Measurements from ENCODE around the gene GGA1. TPM values are rescaled to one million over a fixed set of nuclear protein-coding genes. Genes with fewer than 3 reads are reported as not detected.

The GGA1 gene
- total and polyA plus RNA-seq, 9 of the 15 experiments (the other 6 are each of a cell fraction or from before 2014, with no cell fraction given), result 1.5 to 69.5 (median 31.6) TPM

GRCh38 chr22:37657590-37658132 is 49.0 kb downstream of the GGA1 start (continued):
- TF ChIP-seq ELK1 (CRISPR knock-in tag; IDR thresholded peaks at IDR 0.05) (no peak), ZNF518B (CRISPR knock-in tag; IDR thresholded peaks at IDR 0.05) (no peak)

GRCh38 chr22:37658133-37659065 is 49.8 kb downstream of the GGA1 start, which contains the start of gene PDXP:
TSS of gene PDXP (plus strand) at chr22:37658723. CDS start at chr22:37658783, 60 bp downstream.
- Histone ChIP-seq H3K9me3 (replicated peaks; ENCODE audit: control insufficient read depth, insufficient read depth, low read depth, low read length) (no peaks in the 10 kb centered on the region), H3K79me2 (ENCODE audit: control insufficient read depth, insufficient read depth, low read length) (peaks cover 47% of the 10 kb centered on the region), H3K27me3 (ENCODE audit: control insufficient read depth in 2 of 2, insufficient read depth in 2 of 2, low read length in 2 of 2) (no peaks in the 10 kb centered on the region), H3K27ac (ENCODE audit: extremely low read depth, low read depth, low read length) (peak within 1 kb of the TSS; percentile 88), H3K9me1 (ENCODE audit: control insufficient read depth, insufficient read depth, low read length) (peaks cover 4% of the 10 kb centered on the region), H3K4me1 (replicated peaks in 1 of 2; ENCODE audit: control insufficient read depth in 2 of 2, insufficient read depth in 2 of 2, low read length in 2 of 2) (peaks cover 20 to 27% of the 10 kb centered on the region in 2 experiments), H3K36me3 (ENCODE audit: control insufficient read depth, insufficient read depth, low read length) (peaks cover 33% of the 10 kb centered on the region; the same call in 2 of the 3 replicates), H3K9ac (ENCODE audit: insufficient read depth in 1 of 2, low read depth in 2 of 2, low read length in 2 of 2) (peak within 1 kb of the TSS; percentile 85 to 97), H4K20me1 (replicated peaks; ENCODE audit: control insufficient read depth, insufficient read depth, low read length) (peaks cover 17% of the 10 kb centered on the region), H3K4me3 (peak within 1 kb of the TSS; percentile 63), H3K4me2 (ENCODE audit: insufficient read depth, low read length) (peak within 1 kb of the TSS; percentile 92), H2AFZ (ENCODE audit: low read depth, low read length) (peak within 1 kb of the TSS; percentile 89)
- WGBS (ENCODE audit: insufficient coverage, low coverage, missing lambda C conversion rate), result under 1% methylated on average over 60 of the region's 101 CpGs
- peak; percentile 96 for ATAC-seq
- POLR2A ChIA-PET, result interaction anchor here (0.6 to 2.0 kb wide), 14 partner anchors 9 to 1192 kb away, joined by 3 to 14 read pairs (median 3); partner anchors contain the start of genes GGA1 and LGALS1
- intact Hi-C loops (cut with micrococcal nuclease) (no loop called here), in situ Hi-C loops (cut with MboI) (no loop called here)
- CTCF ChIA-PET (ENCODE audit: low intra/inter-chr PET ratio), result no interaction called here
- FAIRE-seq, result peak; percentile 98
- no TSS peak for BruUV-seq (replicated peaks)
- peak; percentile 89 to 98 (median 94) for DNase-seq (ENCODE audit: extremely low read depth in 1 of 4, low spot score in 3 of 4)
- no peak for TF ChIP-seq FOSL1 (tag; conservative IDR thresholded peaks at IDR 0.05)
- no peak for TF ChIP-seq PRPF4 (IDR thresholded peaks at IDR 0.05; ENCODE audit: insufficient read depth, low read depth, low read length, poor library complexity, severe bottlenecking)
- TF ChIP-seq MCM5 (IDR thresholded peaks at IDR 0.05; ENCODE audit: low read depth), result no peak
- no peak for TF ChIP-seq KHSRP (IDR thresholded peaks at IDR 0.05)
- TF ChIP-seq RBBP5 (IDR thresholded peaks at IDR 0.05; ENCODE audit: borderline replicate concordance, insufficient read depth, low read length, poor library complexity, severe bottlenecking), result peak; percentile 69
- TF ChIP-seq PBX2 (CRISPR knock-in tag; IDR thresholded peaks at IDR 0.05; ENCODE audit: low read depth), result peak; percentile 92
- peak; percentile 99 for TF ChIP-seq PBX2 (tag; conservative IDR thresholded peaks at IDR 0.05; ENCODE audit: low read depth)

All from K562 (cell line).